GM12872 (cell line): Measurements from ENCODE around the gene GABPB2.
A peak's percentile ranks its signal among the peaks of the same experiment; 100 is the strongest.

Source experiments
- CTCF ChIP-seq: IDR thresholded peaks from 3 replicates; pipeline ENCODE4 v1.5.1; 2011; ENCODE audit warnings: low read depth, mild to moderate bottlenecking, low read length, moderate library complexity; ENCODE audit not compliant: insufficient read depth

The GABPB2 gene

GRCh38 chr1:151135433-151136385, 65.1 kb downstream of the GABPB2 start:
- 0 out of 3 replicates have a peak, but pooled peaks have one; percentile 23 for TF ChIP-seq CTCF

- TF ChIP-seq CTCF, result no peak
These were observed 67.2 kb downstream of the GABPB2 start for GRCh38 chr1:151137789-151138188.

- TF ChIP-seq CTCF, result no peak
These were observed 72.0 kb downstream of the GABPB2 start for GRCh38 chr1:151142411-151143056.

- no peak for TF ChIP-seq CTCF
These were observed 72.5 kb downstream of the GABPB2 start for GRCh38 chr1:151143057-151143435.

- TF ChIP-seq CTCF, result no peak
These were observed 73.4 kb downstream of the GABPB2 start for GRCh38 chr1:151143986-151144385.

GRCh38 chr1:151144474-151145303, 74.1 kb downstream of the GABPB2 start:
- no peak for TF ChIP-seq CTCF
